H1 (cell line): ENCODE measurements around the gene WBP1L. TPM values are rescaled to one million over a fixed set of nuclear protein-coding genes. Genes with fewer than 3 reads are reported as not detected.

Experiments used
- CTCF ChIA-PET: fragments of 300-600 bp; sonication (Branson Sonifier 250); formaldehyde crosslinking; loops from one replicate; lab custom pipeline; 2021; ENCODE audit not compliant: partially characterized antibody; lab: Charles Lee
- POLR2A ChIA-PET: fragments of 300-600 bp; sonication (Branson Sonifier 250); formaldehyde crosslinking; loops from one replicate; lab custom pipeline; 2021; ENCODE audit warnings: inconsistent platforms; ENCODE audit not compliant: partially characterized antibody; lab: Charles Lee
- DNase-seq, 2 experiments: peaks; one replicate each; pipeline versions ENCODE4 v3.0.0 to v3.0.0-alpha.2; 2010 to 2022; ENCODE audit warnings: low spot score in 2 of 2, low read depth in 1 of 2, mixed read lengths in 1 of 2
- FAIRE-seq: peaks from 2 replicates; lab custom pipeline; 2011; peaks lifted over from hg19 to GRCh38; lab: Jason Lieb, UNC
- H2AFZ ChIP-seq: 2 replicates; pipeline ENCODE4 v1.8.1; 2012; ENCODE audit warnings: low read length, inconsistent platforms
- H2AK5ac ChIP-seq: 2 replicates; pipeline ENCODE4 v1.6.1; 2013; ENCODE audit warnings: low read depth, low read length
- H2BK120ac ChIP-seq: replicated peaks from 2 replicates; pipeline ENCODE3; 2013; ENCODE audit warnings: low read depth, low read length, inconsistent platforms
- H2BK12ac ChIP-seq: 2 replicates; pipeline ENCODE4 v1.6.1; 2013; ENCODE audit warnings: low read depth, low read length
- H2BK15ac ChIP-seq: 2 replicates; pipeline ENCODE4 v1.6.1; 2013; ENCODE audit warnings: low read length
- H2BK20ac ChIP-seq: 2 replicates; pipeline ENCODE4 v1.6.1; 2013; ENCODE audit warnings: low read length
- H2BK5ac ChIP-seq: 2 replicates; pipeline ENCODE4 v1.6.1; 2013; ENCODE audit warnings: low read depth, low read length
- H3K14ac ChIP-seq: 2 replicates; pipeline ENCODE4 v1.6.1; 2013; ENCODE audit warnings: inconsistent platforms; ENCODE audit not compliant: insufficient read length
- H3K18ac ChIP-seq: 2 replicates; pipeline ENCODE4 v1.6.1; 2013; ENCODE audit warnings: low read length; ENCODE audit errors: extremely low read depth
- H3K23ac ChIP-seq: 2 replicates; pipeline ENCODE4 v1.6.1; 2013; ENCODE audit warnings: inconsistent platforms; ENCODE audit not compliant: insufficient read length
- H3K23me2 ChIP-seq: 2 replicates; pipeline ENCODE4 v1.6.1; 2013; ENCODE audit warnings: low read depth, low read length
- H3K27ac ChIP-seq: 2 replicates; pipeline ENCODE4 v1.6.1; 2011; ENCODE audit warnings: low read depth, low read length, inconsistent platforms
- H3K27me3 ChIP-seq, 4 experiments: replicated peaks in 1 of 4; 1 replicate in 1 of 4; 2 replicates in 3 of 4; pipeline versions ENCODE4 v1.6.1 to v1.8.1; 2011 to 2013; ENCODE audit warnings: low read length in 3 of 4, mild to moderate bottlenecking in 3 of 4, inconsistent platforms in 2 of 4, mixed read lengths in 2 of 4, moderate library complexity in 1 of 4; ENCODE audit not compliant: control insufficient read depth in 3 of 4, insufficient read depth in 3 of 4; ENCODE audit errors: extremely low read depth in 1 of 4
- H3K36me3 ChIP-seq, 4 experiments: 2 replicates each; pipeline versions ENCODE4 v1.6.1 to v1.8.1; 2011 to 2013; ENCODE audit warnings: mild to moderate bottlenecking in 4 of 4, low read length in 3 of 4, moderate library complexity in 2 of 4, control low read depth in 1 of 4, inconsistent platforms in 1 of 4; ENCODE audit not compliant: insufficient read depth in 4 of 4, control insufficient read depth in 2 of 4
- H3K4ac ChIP-seq: replicated peaks from 2 replicates; pipeline ENCODE3; 2013; ENCODE audit warnings: low read length, low read depth, mixed read lengths, inconsistent platforms; ENCODE audit not compliant: insufficient read length
- H3K4me1 ChIP-seq, 4 experiments: replicated peaks in 1 of 4; 1 replicate in 1 of 4; 2 replicates in 3 of 4; pipeline versions ENCODE4 v1.6.1 to v1.8.1; 2011 to 2013; ENCODE audit warnings: low read length in 3 of 4, inconsistent platforms in 2 of 4, mixed read lengths in 1 of 4; ENCODE audit not compliant: insufficient read depth in 4 of 4, control insufficient read depth in 3 of 4
- H3K4me2 ChIP-seq, 2 experiments: 2 replicates each; pipeline versions ENCODE4 v1.6.1 to v1.8.1; 2011 to 2013; ENCODE audit warnings: low read depth in 2 of 2, low read length in 2 of 2, control low read depth in 1 of 2, inconsistent platforms in 1 of 2, mild to moderate bottlenecking in 1 of 2; ENCODE audit not compliant: insufficient read depth in 1 of 2
- H3K4me3 ChIP-seq, 4 experiments: fragments of 200-600, 300-600 bp in 1 of 4; sonication (generic), shearing (Covaris generic), sonication (Bioruptor Twin) in 1 of 4; 2 replicates each; pipeline versions ENCODE4 v1.5.1 to v1.8.1; 2011 to 2016; ENCODE audit warnings: low read length in 4 of 4, low read depth in 3 of 4, control low read depth in 2 of 4, inconsistent platforms in 2 of 4, mild to moderate bottlenecking in 2 of 4, mixed read lengths in 1 of 4, moderate library complexity in 1 of 4; ENCODE audit not compliant: insufficient read depth in 2 of 4; ENCODE audit errors: extremely low read depth in 1 of 4
- H3K56ac ChIP-seq: replicated peaks from 2 replicates; pipeline ENCODE3; 2013; ENCODE audit warnings: low read depth, mild to moderate bottlenecking, mixed read lengths, low read length, inconsistent platforms; ENCODE audit not compliant: insufficient read length
- H3K79me1 ChIP-seq: 2 replicates; pipeline ENCODE4 v1.6.1; 2013; ENCODE audit warnings: low read depth, low read length, control low read depth
- H3K79me2 ChIP-seq, 2 experiments: 2 replicates each; pipeline versions ENCODE4 v1.6.1 to v1.8.1; 2012 to 2013; ENCODE audit warnings: low read length in 2 of 2, mild to moderate bottlenecking in 2 of 2, inconsistent platforms in 1 of 2; ENCODE audit not compliant: insufficient read depth in 2 of 2, control insufficient read depth in 1 of 2
- H3K9ac ChIP-seq, 4 experiments: replicated peaks in 1 of 4; 1 replicate in 1 of 4; 2 replicates in 3 of 4; pipeline versions ENCODE4 v1.6.1 to v1.8.1; 2011 to 2013; ENCODE audit warnings: low read depth in 3 of 4, low read length in 3 of 4, control low read depth in 2 of 4, mild to moderate bottlenecking in 2 of 4, moderate library complexity in 2 of 4, inconsistent platforms in 1 of 4; ENCODE audit errors: extremely low read depth in 1 of 4
- H3K9me3 ChIP-seq, 2 experiments: 2 replicates each; pipeline versions ENCODE4 v1.6.1 to v1.8.1; 2012 to 2013; ENCODE audit warnings: mild to moderate bottlenecking in 2 of 2, moderate library complexity in 2 of 2, control low read depth in 1 of 2, inconsistent platforms in 1 of 2, low read depth in 1 of 2, low read length in 1 of 2, mixed read lengths in 1 of 2; ENCODE audit not compliant: insufficient read depth in 2 of 2
- H4K20me1 ChIP-seq, 2 experiments: replicated peaks in 1 of 2; 2 replicates each; pipeline versions ENCODE3 to v1.8.1; 2011 to 2013; ENCODE audit warnings: inconsistent platforms in 2 of 2, low read length in 2 of 2, mild to moderate bottlenecking in 1 of 2; ENCODE audit not compliant: insufficient read depth in 2 of 2, control insufficient read depth in 1 of 2
- H4K5ac ChIP-seq: 2 replicates; pipeline ENCODE4 v1.6.1; 2013; ENCODE audit warnings: low read length, low read depth, mixed read lengths, inconsistent platforms; ENCODE audit not compliant: insufficient read length
- H4K8ac ChIP-seq: 2 replicates; pipeline ENCODE4 v1.8.0; 2013; ENCODE audit warnings: mild to moderate bottlenecking, moderate library complexity, low read length, inconsistent platforms; ENCODE audit not compliant: insufficient read depth; ENCODE audit errors: extremely low read depth
- H4K91ac ChIP-seq: replicated peaks from 2 replicates; pipeline ENCODE3; 2013; ENCODE audit warnings: low read length, mixed read lengths, inconsistent platforms; ENCODE audit not compliant: insufficient read length
- ATF3 ChIP-seq: IDR thresholded peaks from 2 replicates; pipeline ENCODE4 v1.6.1; 2011; ENCODE audit warnings: low read depth, mild to moderate bottlenecking, low read length; ENCODE audit not compliant: insufficient read depth
- CTBP2 ChIP-seq: IDR thresholded peaks from 2 replicates; pipeline ENCODE4 v1.7.0; 2011; ENCODE audit warnings: borderline replicate concordance, mild to moderate bottlenecking, moderate library complexity, mixed read lengths, low read length; ENCODE audit not compliant: insufficient read depth, insufficient read length
- MAX ChIP-seq: IDR thresholded peaks from 2 replicates; pipeline ENCODE4 v1.6.1; 2012; ENCODE audit warnings: inconsistent platforms
- NANOG ChIP-seq: IDR thresholded peaks from 2 replicates; pipeline ENCODE4 v1.6.1; 2011; ENCODE audit warnings: low read length, low read depth, mild to moderate bottlenecking, inconsistent platforms; ENCODE audit not compliant: insufficient read depth, poor library complexity, severe bottlenecking
- USF2 ChIP-seq: IDR thresholded peaks from 2 replicates; pipeline ENCODE4 v1.6.1; 2011; ENCODE audit warnings: low read length, improper control_type of control experiment
- YY1 ChIP-seq: IDR thresholded peaks from 2 replicates; pipeline ENCODE4 v1.6.1; 2011; ENCODE audit warnings: low read depth, mild to moderate bottlenecking, low read length
- WGBS, 2 experiments: shearing (Covaris generic) in 1 of 2; methylation state at CpG; one replicate each; pipeline versions ENCODE4 v1.1.6 to v1.1.7; 2013 to 2015; ENCODE audit warnings: low lambda C conversion rate in 2 of 2, mixed read lengths in 2 of 2, inconsistent platforms in 1 of 2, low coverage in 1 of 2, missing lambda C conversion rate in 1 of 2; ENCODE audit not compliant: insufficient replicate concordance in 2 of 2, insufficient coverage in 1 of 2, insufficient read length in 1 of 2; ENCODE audit errors: extremely low coverage in 1 of 2, missing lambda C conversion rate in 1 of 2; 5-methylcytosine and 5-hydroxymethylcytosine counted together
- polyA plus RNA-seq, 7 experiments: library from polyadenylated mRNA; depleted of rRNA in 3 of 7; stranded (reverse) in 5 of 7; unstranded in 2 of 7; fragments of >200 nt in 5 of 7; fragments of 200-250 nt in 2 of 7; gene quantifications; 1 replicate in 5 of 7; 2 replicates in 1 of 7; 4 replicates in 1 of 7; pipeline versions ENCODE4 v1.2.1 to v1.2.3, GENCODE V29; 2011 to 2013; ENCODE audit warnings: missing spikeins in 2 of 7, mixed read lengths in 2 of 7
- total RNA-seq: library from RNA; stranded (reverse); fragmentation: NEBNext Ultra II Directional; extraction: Animal tissue kit (Norgen Biotek cat#: 25700); gene quantifications from 2 replicates; pipeline ENCODE4 v1.2.1, GENCODE V29; 2021

Gene WBP1L
- total and polyA plus RNA-seq, 2 of the 8 experiments (the other 6 are each of a cell fraction or from before 2014, with no cell fraction given), result 26.6 to 29.9 TPM

- Histone ChIP-seq H4K5ac (no peak overlapping the region), H2BK12ac (no peak overlapping the region), H2BK5ac (no peak overlapping the region), H2BK20ac (no peak overlapping the region), H3K4me3 (no peak overlapping the region), H2BK15ac (no peak overlapping the region), H3K56ac (no peak overlapping the region), H3K18ac (no peak overlapping the region), H4K20me1 (peaks cover 0 to 6% of the 10 kb centered on the region in 2 experiments), H4K91ac (no peak overlapping the region), H2AK5ac (no peak overlapping the region), H3K36me3 (peaks cover 8 to 39% (median 24%) of the 10 kb centered on the region in 4 experiments; a peak in 7 of 8 replicates), H3K27ac (no peak overlapping the region), H3K9ac (no peak overlapping the region), H3K23me2 (no peaks in the 10 kb centered on the region; the same call in 1 of the 2 replicates), H3K79me2 (peaks cover 0 to 27% of the 10 kb centered on the region in 2 experiments; a peak in 2 of 4 replicates), H3K4me1 (no peaks in the 10 kb centered on the region), H3K27me3 (no peaks in the 10 kb centered on the region), H3K4me2 (no peak overlapping the region), H3K23ac (no peak overlapping the region), H4K8ac (no peak overlapping the region)
- 58% methylated on average over 3 of the region's 3 CpGs; no CpG with 5 or more reads in 1 of the 2 experiments for WGBS, 2 experiments
- no peak for FAIRE-seq
- POLR2A ChIA-PET, result interaction anchor here (1.3 to 6.0 kb wide), 4 partner anchors 8 to 25 kb away, joined by 4 to 53 read pairs (median 18); partner anchors contain the start of genes ARL3, SFXN2 and WBP1L
- TF ChIP-seq MAX (no peak), YY1 (no peak), USF2 (no peak), ATF3 (no peak), CTBP2 (no peak), NANOG (no peak)
- TF ChIP-seq, all 59 proteins: peak for 0
- CTCF ChIA-PET, result interaction anchor here (0.6 to 2.0 kb wide), 7 partner anchors 12 to 345 kb away, joined by 3 to 6 read pairs (median 3); partner anchors contain the start of genes ARL3 and SFXN2
- DNase-seq, result no peak
- H2BK120ac ChIP-seq, result no peak overlapping the region
- H3K4ac ChIP-seq, result no peak overlapping the region
- no peaks in the 10 kb centered on the region for H3K9me3 ChIP-seq
- no peaks in the 10 kb centered on the region; the same call in 1 of the 2 replicates for H3K79me1 ChIP-seq
- no peak overlapping the region for H3K14ac ChIP-seq
- H2AFZ ChIP-seq, result no peak overlapping the region
Observed at GRCh38 chr10:102726274-102726673, 17.5 kb upstream of the WBP1L start.
